GM18526 (cell line): Measurements from ENCODE around the gene C1orf198.

Experiments
- POLR2A ChIP-seq: IDR thresholded peaks from 3 replicates; pipeline ENCODE4 v1.6.1; 2011; ENCODE audit not compliant: insufficient read length; ENCODE audit errors: extremely low read depth

C1orf198 gene

DNA sequence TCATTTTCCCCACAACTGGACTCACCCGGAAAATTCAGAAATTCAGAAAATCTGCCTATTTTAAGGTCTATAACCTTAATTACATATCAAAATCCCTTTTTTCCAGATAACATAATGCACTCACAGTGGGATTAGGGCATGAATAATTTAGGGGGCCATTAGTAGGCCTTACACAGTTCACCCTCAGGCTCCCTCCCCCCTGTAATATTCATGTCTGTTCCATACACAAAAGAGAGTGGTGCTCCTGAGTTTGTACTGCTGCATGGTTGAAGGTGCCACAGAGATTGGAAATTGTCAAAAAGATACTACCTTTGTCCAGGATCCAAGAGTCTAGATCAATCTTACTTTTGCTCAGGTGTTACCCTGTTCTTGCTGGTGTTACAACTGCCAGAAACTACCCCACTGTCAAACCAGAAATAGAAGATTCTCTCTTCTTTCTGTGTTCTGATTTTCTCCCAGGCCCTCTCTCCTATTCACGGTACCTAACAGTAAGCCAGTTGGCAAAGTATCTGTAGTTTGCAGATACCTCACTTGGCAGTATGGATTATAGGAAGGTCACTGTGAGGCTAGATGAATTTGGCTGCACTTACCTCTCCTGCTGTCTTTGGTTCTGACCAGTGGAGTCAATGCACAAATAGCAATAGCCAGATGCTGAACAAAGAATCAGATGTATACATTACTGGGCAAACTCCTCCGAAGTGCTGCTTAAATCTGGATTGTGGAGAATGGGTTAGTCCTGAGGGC, 53.2 kb downstream of the C1orf198 start:
- TF ChIP-seq POLR2A: no peak

DNA sequence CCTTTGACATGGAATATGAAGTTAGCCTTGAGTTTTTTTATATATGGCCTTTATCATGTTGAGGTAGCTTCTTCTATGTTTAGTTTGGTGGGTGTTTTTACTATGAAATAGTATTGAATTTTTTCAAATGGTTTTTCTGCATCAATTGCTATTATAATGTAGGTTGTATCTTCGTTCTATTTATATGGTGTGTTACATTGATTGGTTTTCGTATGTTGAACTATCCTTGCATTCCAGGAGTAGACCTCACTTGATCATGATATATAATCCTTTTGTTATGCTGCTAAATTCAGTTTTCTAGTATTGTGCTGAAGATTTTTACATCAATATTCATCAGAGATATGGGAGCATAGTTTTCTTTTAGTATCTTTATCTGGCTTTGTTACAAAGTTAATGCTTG, 55.8 kb downstream of the C1orf198 start:
- TF ChIP-seq POLR2A: no peak

DNA sequence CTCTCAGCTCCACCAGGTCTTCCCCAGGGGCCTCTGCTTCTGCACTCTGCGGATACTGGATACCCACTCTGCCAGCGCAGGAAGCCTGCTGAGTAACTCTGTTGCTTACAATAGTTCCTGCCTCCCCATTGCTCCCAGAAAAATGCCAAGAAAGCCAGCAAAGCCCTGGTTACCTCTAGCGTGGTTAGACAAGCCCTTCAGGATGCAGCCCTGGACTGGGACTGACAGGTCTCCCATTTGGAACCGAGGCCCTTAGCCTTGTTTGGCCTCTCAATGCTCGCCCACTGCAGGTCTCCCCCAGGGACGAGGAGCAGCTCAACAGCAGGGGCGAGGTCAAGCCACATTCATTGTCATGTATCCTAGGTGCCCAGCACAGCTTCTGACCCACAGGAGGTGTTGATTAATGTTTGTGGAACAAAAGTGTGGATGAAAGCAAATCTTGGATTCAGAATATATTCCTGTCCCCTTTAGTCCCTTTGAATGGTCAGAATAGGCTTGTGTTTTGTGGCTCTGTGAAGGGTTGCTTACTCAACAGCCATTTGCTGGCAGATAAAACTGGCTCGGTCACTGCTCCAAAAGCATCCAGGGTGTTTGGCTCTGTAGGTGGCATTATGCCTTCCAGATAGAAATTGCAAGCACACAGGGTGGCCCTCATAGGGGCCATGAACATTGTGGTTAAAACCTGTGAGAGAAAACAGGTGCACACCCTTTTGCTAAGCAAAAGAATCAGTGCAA, 58.9 kb downstream of the C1orf198 start:
- no peak for TF ChIP-seq POLR2A

DNA sequence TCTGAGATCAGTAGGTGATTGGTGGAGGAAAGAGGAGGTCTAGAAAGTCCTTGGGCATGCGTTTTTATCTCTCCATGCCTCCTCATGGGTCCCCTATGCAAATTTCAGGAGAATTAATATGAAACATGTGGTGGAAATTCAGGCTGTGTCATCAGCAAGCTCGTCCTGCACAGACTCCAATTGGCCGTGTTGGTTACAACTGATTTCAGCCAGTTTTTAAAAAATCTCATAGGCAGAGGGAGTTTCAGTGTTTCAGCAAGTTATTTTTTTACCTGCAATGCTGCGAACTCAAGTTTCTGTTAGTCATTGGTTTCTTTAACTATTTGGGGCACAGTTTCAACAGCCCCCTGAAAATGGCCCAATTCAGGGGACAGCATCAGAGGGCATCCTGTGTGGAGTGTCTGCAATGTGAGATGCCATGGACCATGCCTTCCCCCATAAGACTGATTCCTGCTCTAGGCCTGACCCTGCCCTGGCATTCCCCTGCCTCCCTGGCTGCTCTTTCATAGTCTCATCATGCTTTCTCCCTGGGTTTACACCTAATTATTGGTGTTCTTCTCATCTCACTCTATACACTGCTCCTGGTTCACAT, 59.9 kb downstream of the C1orf198 start:
- TF ChIP-seq POLR2A: no peak

DNA sequence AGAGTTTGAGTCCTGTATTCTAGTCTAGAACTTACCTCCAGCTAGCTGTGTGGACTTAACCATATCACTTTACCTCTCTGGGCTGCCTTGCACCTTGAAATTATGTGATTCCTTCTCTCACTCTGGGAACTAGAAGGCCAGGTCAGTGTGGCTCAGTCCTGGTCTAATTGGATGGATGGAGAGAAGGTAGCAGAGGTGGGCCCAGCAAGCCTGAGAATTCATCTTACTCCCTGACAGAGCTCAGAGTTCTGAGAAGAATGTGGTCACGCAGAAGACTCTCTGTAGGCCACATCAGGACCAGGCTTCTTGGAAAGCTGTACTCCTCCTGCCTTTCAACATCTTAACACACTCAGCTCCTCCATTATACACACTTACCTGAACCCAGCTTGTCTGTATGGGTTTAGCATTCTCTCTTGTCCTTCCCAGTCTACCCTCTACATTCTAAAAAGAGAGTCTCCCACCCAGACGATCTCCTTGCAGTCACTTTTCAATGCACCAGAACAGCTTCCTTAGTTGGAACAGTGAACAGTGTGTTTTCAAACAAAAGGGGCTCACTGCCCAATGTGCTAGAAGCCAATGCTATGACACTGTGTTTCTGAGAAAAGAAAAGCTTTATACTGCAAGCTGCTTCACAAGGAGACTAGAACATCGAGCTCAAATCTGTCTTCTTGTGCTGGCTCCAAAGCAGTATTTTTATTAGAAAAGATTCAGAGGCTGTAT, 60.6 kb downstream of the C1orf198 start:
- TF ChIP-seq POLR2A: no peak

DNA sequence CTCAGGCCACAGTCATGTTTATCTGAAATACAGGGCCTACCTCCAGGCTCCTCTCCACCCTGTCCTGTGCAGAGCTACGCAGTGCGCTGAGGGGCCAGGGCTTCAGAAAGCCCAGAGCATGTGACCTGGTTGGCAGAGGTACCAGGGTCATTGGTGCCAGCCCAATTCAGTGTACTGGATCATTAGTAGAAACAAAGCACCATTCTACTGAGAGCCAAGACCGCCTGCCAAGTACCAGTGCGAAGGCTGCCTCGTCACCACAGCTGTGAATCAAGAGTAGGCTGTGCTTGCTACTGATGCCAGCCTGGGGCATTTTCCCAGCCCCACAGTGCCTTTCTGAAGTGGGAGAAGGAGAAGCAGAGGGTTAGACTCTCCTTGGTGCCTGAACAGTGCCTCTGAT, 61.3 kb downstream of the C1orf198 start:
- no peak for TF ChIP-seq POLR2A

DNA sequence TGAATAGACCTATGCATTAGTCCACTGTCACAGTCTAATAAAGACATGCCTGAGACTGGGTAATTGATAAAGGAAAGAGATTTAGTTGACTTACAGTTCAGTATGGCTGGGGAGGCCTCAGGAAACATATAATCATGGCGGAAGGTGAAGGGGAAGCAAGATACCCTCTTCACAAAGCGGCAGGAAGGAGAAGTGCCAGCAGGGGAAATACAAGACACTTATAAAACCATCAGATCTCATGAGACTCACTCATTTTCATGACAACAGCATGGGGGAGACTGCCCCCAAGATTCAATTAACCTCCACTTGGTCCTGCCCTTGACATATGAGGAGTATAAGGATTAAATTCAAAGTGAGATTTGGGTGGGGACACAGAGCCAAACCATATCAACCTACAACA, 61.8 kb downstream of the C1orf198 start:
- TF ChIP-seq POLR2A: no peak

DNA sequence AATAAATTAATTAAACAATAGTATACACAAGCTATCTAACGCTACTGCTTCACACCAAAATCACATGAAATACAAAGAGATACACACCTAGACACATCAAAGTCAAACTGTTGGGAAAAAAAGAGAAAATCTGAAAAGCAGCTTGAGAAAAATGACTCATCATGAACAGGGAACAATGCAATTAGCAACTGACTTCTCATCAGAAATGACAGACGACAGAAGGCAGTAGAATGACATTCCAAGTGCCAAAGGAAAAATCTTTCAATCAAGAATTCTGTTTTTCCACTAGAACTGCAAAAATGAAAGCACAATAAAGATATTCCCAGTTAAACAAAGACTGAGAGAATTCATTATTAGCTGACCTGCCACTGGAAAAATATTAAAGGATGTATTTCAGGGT, 63.9 kb downstream of the C1orf198 start:
- no peak for TF ChIP-seq POLR2A

DNA sequence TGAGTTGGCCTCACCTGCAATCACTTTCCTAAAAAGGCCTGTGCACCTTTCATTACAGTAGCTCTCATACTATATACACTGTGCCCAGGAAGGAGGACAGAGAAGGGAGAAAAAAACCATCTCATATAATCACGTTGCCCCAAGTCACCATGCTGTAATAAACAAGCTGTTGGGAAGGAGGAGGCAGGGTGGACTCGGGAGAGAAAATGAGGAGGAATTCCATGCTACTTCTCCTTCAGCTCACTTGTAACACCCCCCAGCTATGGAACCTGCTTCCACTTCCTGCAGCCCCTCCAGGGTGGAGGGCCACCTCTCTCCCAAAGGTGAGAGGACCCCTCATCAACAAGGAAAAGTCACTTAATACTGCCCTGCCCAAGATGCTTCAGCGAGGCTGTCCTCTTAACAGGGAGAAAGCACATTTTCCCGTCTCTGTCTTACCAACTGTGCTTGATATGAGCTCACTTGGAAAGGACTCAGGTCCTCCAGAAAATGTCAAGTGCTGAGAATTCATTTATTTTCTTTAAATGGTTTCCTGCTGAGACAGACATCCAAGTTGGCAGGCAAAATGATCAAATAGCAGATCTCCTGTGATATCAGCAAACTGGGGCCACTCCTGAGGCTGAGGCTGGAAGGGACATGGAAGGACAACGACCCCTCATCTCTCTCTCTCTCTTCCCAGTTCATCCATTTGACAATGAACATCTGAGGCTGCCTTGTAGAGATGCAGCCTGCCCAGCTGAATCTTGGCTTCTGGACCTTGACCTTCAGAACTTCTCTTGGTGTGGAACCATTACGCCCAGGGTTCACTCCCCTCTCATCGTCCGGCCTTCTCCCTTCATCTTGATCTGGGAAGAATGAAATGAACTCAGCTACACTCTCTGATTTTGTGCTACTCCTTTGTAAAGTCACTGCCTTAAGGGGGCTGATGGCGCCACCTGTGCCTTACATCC, 67.2 kb downstream of the C1orf198 start:
- TF ChIP-seq POLR2A: no peak

DNA sequence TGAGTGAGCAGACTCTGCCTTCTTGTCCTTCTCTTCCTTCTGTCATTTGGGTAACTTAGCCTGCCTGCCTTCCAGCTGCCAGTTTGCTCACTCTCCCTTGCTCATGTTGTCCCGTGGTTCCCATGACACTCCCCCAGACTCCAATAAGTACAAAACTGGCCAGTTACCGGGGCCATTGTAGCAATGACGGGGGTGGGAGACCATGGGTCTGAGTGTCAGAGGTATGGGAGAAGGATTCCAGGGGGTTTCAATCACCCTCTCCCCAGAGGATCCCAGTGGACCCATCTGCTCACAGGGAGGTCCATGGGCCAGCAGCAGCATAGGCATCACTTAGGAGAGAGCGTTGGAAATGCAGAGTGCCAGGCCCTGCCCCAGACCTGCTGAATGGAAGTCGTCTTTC, 69.8 kb downstream of the C1orf198 start:
- TF ChIP-seq POLR2A: no peak

DNA sequence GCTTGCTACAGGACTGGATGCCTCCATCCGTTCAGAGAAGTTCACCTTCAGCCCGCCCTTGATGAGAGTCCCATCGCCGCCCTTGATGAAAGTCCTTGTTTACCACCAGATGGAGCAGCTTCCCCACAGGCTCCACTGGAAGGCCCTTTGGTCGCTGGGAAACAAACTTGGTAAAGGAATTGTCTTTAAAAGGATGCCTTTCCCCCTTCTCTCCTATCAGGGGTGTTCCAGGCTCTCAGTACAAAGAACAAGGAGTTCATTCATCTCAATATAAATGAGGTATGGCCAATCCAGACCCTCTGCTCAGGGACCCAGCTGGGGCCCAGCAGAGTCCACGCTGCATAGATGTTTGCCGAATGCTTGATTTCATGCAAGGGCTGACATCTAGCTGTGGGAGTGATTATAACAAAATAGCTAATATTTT, 70.4 kb downstream of the C1orf198 start:
- no peak for TF ChIP-seq POLR2A

DNA sequence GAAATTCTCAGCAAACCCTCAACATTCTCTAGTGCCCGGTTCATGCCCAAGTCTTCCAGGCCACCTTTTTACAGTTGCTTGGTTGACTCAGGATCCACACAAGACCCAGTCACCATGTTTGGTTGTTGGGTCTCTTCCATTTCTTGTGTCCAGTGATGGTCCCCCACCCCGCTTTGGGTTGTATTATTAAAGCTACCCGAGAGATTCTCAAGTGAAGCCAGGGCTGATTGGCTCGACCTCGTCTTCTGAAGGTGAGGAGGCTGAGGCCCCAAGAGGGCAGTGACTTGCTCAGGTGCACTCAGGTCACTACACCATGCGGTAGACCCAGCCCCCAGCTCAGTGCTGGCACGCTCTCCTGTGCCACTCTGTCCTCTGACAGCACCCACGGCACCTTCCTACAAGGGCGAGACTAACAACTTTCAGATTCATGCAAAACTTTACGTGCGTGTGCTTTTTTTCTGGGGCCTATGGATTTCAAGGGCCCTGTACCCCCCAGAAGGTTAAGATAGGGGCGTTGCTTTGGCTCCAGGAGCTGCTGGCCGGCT, 70.9 kb downstream of the C1orf198 start:
- no peak for TF ChIP-seq POLR2A

DNA sequence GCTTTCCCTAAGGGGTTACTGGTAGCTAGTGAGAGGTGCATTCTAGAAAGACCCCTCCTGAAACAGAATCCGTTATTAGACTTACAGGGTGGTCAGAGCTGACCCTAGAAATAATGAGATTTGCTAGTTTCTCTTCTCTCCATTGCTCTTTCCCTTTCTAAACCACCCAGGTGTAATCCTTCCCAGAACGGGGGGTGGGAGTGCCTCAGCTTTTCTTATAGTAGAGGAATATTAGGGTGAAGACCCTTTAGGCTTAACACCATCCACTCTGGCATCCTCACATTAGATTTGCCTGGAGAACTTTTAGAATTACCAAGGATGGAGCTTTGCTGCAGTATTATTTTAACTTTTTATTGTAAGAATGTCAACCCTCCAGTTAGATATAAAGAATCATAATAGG, 71.7 kb downstream of the C1orf198 start:
- TF ChIP-seq POLR2A: no peak

DNA sequence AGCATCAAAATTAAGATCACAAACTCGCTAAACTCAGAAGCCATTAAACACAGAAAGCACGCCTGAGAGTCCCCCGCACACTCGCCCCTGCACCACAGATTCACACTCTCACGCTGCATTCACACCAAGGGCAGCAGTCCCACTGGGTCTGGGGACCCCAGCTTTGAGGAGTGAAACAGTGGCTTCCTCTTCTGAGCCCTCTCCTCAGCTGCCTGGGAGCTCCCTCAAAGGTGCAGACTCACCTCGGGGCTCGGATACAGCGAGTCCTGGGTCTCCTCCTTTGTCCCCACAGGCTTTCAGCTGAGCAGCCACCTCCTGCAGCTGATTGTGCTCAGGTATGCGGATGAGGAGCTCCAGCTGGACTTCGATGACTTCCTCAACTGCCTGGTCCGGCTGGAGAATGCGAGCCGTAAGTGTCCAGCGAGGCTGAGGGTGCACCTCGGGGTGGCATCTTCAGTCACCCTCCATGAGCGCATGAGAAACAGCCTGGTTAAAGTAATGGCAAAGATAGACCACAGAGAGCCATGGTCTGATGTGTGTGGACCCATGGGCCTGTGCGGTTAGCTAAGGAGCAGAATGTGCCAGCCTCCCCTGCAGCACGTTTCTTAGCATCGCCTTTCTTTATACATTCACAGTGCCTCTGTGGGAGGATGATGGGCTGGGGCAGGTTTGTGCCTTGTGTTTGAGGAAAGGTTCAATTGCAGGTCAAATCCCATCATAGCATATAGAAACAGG, 73.3 kb downstream of the C1orf198 start:
- TF ChIP-seq POLR2A: no peak
